IPS-18a (cell line): Measurements from ENCODE around the gene CDKAL1.

Experiments used
- H3K27ac ChIP-seq: one replicate; pipeline ENCODE4 v1.5.1; 2013; ENCODE audit warnings: low read length
- H3K27me3 ChIP-seq: one replicate; pipeline ENCODE4 v1.6.1; 2013; ENCODE audit warnings: mild to moderate bottlenecking, low read length; ENCODE audit not compliant: control insufficient read depth, insufficient read depth
- H3K36me3 ChIP-seq: one replicate; pipeline ENCODE4 v1.6.1; 2013; ENCODE audit warnings: low read depth, low read length; ENCODE audit not compliant: control insufficient read depth
- H3K4me1 ChIP-seq: one replicate; pipeline ENCODE4 v1.6.1; 2013; ENCODE audit warnings: low read depth, low read length; ENCODE audit not compliant: control insufficient read depth
- H3K4me3 ChIP-seq: one replicate; pipeline ENCODE4 v1.5.1; 2013; ENCODE audit warnings: low read length
- H3K9ac ChIP-seq: one replicate; pipeline ENCODE4 v1.6.1; 2013; ENCODE audit warnings: mild to moderate bottlenecking, low read length, moderate library complexity
- H3K9me3 ChIP-seq: one replicate; pipeline ENCODE4 v1.6.1; 2013; ENCODE audit warnings: low read depth, low read length; ENCODE audit not compliant: control insufficient read depth

Gene CDKAL1

GRCh38 chr6:20665290-20665689 lies 131.0 kb downstream of the CDKAL1 start:
- Histone ChIP-seq H3K27ac (no peak overlapping the region), H3K27me3 (no peaks in the 10 kb centered on the region), H3K4me3 (no peak overlapping the region), H3K4me1 (peaks cover 15% of the 10 kb centered on the region), H3K9ac (no peak overlapping the region), H3K9me3 (no peaks in the 10 kb centered on the region), H3K36me3 (no peaks in the 10 kb centered on the region)

GRCh38 chr6:20669571-20670314 lies 135.5 kb downstream of the CDKAL1 start:
- H3K9me3 ChIP-seq = no peaks in the 10 kb centered on the region
- no peaks in the 10 kb centered on the region for H3K36me3 ChIP-seq
- no peak overlapping the region for H3K4me3 ChIP-seq
- peaks cover 8% of the 10 kb centered on the region for H3K4me1 ChIP-seq
- H3K27me3 ChIP-seq = no peaks in the 10 kb centered on the region
- H3K9ac ChIP-seq = no peak overlapping the region
- no peak overlapping the region for H3K27ac ChIP-seq

GRCh38 chr6:20670750-20671149 lies 136.5 kb downstream of the CDKAL1 start:
- H3K4me1 ChIP-seq = peaks cover 8% of the 10 kb centered on the region
- no peaks in the 10 kb centered on the region for H3K27me3 ChIP-seq
- H3K36me3 ChIP-seq = no peaks in the 10 kb centered on the region
- no peak overlapping the region for H3K27ac ChIP-seq
- H3K9ac ChIP-seq = no peak overlapping the region
- no peaks in the 10 kb centered on the region for H3K9me3 ChIP-seq
- H3K4me3 ChIP-seq = no peak overlapping the region

- H3K4me3 ChIP-seq = no peak overlapping the region
- H3K36me3 ChIP-seq = no peaks in the 10 kb centered on the region
- H3K27me3 ChIP-seq = no peaks in the 10 kb centered on the region
- no peak overlapping the region for H3K27ac ChIP-seq
- no peak overlapping the region for H3K9ac ChIP-seq
- no peaks in the 10 kb centered on the region for H3K9me3 ChIP-seq
- peaks cover 8% of the 10 kb centered on the region for H3K4me1 ChIP-seq
Measured at GRCh38 chr6:20672038-20672437, 137.8 kb downstream of the CDKAL1 start.

GRCh38 chr6:20673458-20673857 lies 139.2 kb downstream of the CDKAL1 start:
- Histone ChIP-seq H3K9me3 (no peaks in the 10 kb centered on the region), H3K36me3 (no peaks in the 10 kb centered on the region), H3K27me3 (no peaks in the 10 kb centered on the region), H3K9ac (no peak overlapping the region), H3K4me1 (no peaks in the 10 kb centered on the region), H3K4me3 (no peak overlapping the region), H3K27ac (no peak overlapping the region)

GRCh38 chr6:20674664-20675063 lies 140.4 kb downstream of the CDKAL1 start:
- Histone ChIP-seq H3K9me3 (no peaks in the 10 kb centered on the region), H3K4me3 (no peak overlapping the region), H3K4me1 (no peaks in the 10 kb centered on the region), H3K27ac (no peak overlapping the region), H3K36me3 (no peaks in the 10 kb centered on the region), H3K9ac (no peak overlapping the region), H3K27me3 (no peaks in the 10 kb centered on the region)

GRCh38 chr6:20678831-20679352 lies 144.6 kb downstream of the CDKAL1 start:
- no peak overlapping the region for H3K4me3 ChIP-seq
- H3K9ac ChIP-seq = no peak overlapping the region
- H3K27ac ChIP-seq = no peak overlapping the region
- no peaks in the 10 kb centered on the region for H3K36me3 ChIP-seq
- no peaks in the 10 kb centered on the region for H3K4me1 ChIP-seq
- H3K27me3 ChIP-seq = no peaks in the 10 kb centered on the region
- no peaks in the 10 kb centered on the region for H3K9me3 ChIP-seq

- Histone ChIP-seq H3K4me1 (no peaks in the 10 kb centered on the region), H3K36me3 (no peaks in the 10 kb centered on the region), H3K9ac (no peak overlapping the region), H3K9me3 (no peaks in the 10 kb centered on the region), H3K27ac (no peak overlapping the region), H3K4me3 (no peak overlapping the region), H3K27me3 (no peaks in the 10 kb centered on the region)
Measured at GRCh38 chr6:20680697-20681165, 146.5 kb downstream of the CDKAL1 start.

GRCh38 chr6:20681243-20681684 lies 147.0 kb downstream of the CDKAL1 start:
- no peaks in the 10 kb centered on the region for H3K27me3 ChIP-seq
- no peaks in the 10 kb centered on the region for H3K9me3 ChIP-seq
- no peak overlapping the region for H3K27ac ChIP-seq
- no peaks in the 10 kb centered on the region for H3K36me3 ChIP-seq
- H3K9ac ChIP-seq = no peak overlapping the region
- H3K4me1 ChIP-seq = peaks cover 5% of the 10 kb centered on the region
- no peak overlapping the region for H3K4me3 ChIP-seq

- Histone ChIP-seq H3K4me3 (no peak overlapping the region), H3K36me3 (no peaks in the 10 kb centered on the region), H3K9ac (no peak overlapping the region), H3K4me1 (peaks cover 24% of the 10 kb centered on the region), H3K9me3 (no peaks in the 10 kb centered on the region), H3K27me3 (no peaks in the 10 kb centered on the region), H3K27ac (no peak overlapping the region)
Measured at GRCh38 chr6:20684474-20684873, 150.2 kb downstream of the CDKAL1 start.

- Histone ChIP-seq H3K4me3 (no peak overlapping the region), H3K9me3 (no peaks in the 10 kb centered on the region), H3K27me3 (no peaks in the 10 kb centered on the region), H3K36me3 (no peaks in the 10 kb centered on the region), H3K9ac (no peak overlapping the region), H3K4me1 (peaks cover 24% of the 10 kb centered on the region), H3K27ac (no peak overlapping the region)
Measured at GRCh38 chr6:20686142-20686541, 151.9 kb downstream of the CDKAL1 start.

GRCh38 chr6:20687494-20687893 lies 153.2 kb downstream of the CDKAL1 start:
- H3K27ac ChIP-seq = no peak overlapping the region
- no peaks in the 10 kb centered on the region for H3K9me3 ChIP-seq
- no peak overlapping the region for H3K4me3 ChIP-seq
- no peaks in the 10 kb centered on the region for H3K27me3 ChIP-seq
- H3K4me1 ChIP-seq = peaks cover 24% of the 10 kb centered on the region
- H3K9ac ChIP-seq = no peak overlapping the region
- H3K36me3 ChIP-seq = no peaks in the 10 kb centered on the region
